NCI-H2081 (cell line): Measurements from ENCODE around the gene IL32.
"Not testable (repeated sequence)": the region's sequence is repeated elsewhere in the genome, so short reads cannot be mapped to it uniquely, and the experiment has no call there.

ENCODE experiments used
- DNase-seq, 2 experiments: peaks; one replicate each; lab custom pipeline; 2025; lab: John Stamatoyannopoulos, UW

Gene IL32

DNA sequence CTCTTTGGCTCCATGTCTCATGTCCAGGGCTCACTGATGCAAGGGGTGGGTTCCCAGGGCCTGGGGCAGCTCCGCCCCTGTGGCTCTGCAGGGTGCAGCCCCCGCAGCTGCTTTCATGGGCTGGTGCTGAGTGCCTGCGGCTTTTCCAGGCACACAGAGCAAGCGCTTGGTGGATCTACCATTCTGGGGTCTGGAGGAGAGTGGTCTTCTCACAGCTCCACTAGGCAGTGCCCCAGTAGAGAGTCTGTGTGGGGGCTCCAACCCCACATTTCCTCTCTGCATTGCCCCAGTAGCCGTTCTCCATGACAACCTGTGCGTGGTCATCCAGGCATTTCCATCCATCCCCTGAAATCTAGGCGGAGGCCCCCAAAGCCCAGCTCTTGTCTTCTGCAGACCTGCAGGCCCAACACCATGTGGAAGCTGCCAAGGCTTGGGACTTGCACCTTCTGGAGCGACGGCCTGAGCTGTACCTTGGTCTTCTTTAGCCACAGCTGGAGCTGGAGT lies 5.2 kb downstream of the IL32 start:
- no peak for DNase-seq

- DNase-seq, result no peak
Observed at GRCh38 chr16:3071655-3072054, 6.2 kb downstream of the IL32 start.

- not testable (repeated sequence) for DNase-seq
Observed at GRCh38 chr16:3072148-3072547, 6.7 kb downstream of the IL32 start.

DNA sequence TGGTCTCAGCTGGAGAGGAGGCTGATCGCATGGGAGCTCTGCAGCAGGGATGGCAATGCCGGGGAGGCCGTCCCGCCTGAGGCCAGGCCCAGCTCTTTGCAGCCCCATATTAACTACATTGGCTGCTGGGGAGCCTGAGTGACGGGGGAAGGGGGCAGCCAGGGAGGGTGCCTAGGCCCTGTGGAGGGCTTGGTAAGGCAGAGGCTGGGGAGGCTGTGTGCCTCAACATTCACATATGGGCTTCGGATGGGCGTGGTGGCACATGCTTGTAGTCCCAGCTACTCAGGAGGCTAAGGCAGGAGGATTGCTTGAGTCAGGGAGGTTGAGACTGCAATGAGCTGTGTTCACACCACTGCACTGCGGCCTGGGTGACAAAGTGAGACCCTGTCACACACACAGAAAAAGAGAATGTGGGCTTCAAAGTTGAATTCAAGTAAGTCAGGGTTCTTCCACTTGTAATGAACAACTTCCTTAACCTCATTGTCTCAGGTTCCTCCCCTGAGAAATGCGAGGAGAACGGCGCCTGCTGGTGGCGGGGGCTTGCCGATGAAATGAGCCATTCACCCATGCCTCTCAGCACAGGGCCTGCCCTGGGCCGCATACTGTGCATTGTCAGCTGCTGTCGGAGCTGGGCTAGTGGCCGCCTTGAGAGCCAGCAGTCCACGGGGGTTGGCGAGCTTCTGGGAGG lies 7.3 kb downstream of the IL32 start:
- not testable (repeated sequence) for DNase-seq

DNA sequence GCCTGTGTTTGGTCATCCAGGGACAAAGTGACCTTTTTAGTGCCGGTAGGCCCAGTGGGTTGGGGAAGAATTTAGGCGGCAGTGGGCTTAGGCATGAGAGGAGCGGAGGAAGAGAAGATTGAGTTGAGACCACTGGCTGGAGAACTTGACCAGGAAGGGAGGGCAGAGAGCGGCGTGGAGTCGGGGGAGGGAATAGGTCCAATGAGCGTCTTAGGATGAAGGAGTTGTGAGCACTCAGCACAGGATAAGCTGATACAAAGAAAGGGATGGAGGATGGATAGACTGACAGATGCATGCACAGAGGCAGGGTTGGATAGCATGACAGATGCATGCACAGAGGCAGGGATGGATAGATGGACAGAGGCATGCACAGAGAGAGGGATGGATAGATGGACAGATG lies 8.0 kb downstream of the IL32 start:
- DNase-seq, result no peak

- DNase-seq, result no peak
Observed at GRCh38 chr16:3074860-3075522, 9.6 kb downstream of the IL32 start.

- no peak for DNase-seq
Observed at GRCh38 chr16:3075523-3075915, 10.1 kb downstream of the IL32 start.

GRCh38 chr16:3075946-3076345 lies 10.5 kb downstream of the IL32 start:
- DNase-seq, result not testable (repeated sequence)

DNA sequence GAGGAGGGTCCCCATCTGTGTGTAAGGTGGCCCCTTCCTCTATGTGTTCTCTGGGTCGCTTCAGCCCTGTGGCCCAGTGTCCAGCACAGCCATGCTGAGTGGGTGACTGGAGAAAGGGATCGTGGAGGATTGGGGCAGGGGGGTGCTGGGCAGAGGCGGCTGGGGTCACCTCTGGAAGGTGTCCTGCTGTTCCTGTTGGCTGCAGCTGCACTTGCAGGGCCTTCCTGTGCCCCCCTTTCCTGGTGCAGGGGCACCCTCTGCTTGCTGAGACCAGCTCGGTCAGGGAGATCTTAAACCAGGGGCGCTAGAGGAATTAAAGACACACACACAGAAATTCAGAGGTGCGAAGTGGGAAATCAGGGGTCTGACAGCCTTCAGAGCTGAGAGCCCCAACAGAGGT lies 11.1 kb downstream of the IL32 start:
- no peak for DNase-seq

- no peak for DNase-seq
Observed at GRCh38 chr16:3080024-3080423, 14.6 kb downstream of the IL32 start.

GRCh38 chr16:3081957-3082356 lies 16.5 kb downstream of the IL32 start:
- not testable (repeated sequence) for DNase-seq

DNA sequence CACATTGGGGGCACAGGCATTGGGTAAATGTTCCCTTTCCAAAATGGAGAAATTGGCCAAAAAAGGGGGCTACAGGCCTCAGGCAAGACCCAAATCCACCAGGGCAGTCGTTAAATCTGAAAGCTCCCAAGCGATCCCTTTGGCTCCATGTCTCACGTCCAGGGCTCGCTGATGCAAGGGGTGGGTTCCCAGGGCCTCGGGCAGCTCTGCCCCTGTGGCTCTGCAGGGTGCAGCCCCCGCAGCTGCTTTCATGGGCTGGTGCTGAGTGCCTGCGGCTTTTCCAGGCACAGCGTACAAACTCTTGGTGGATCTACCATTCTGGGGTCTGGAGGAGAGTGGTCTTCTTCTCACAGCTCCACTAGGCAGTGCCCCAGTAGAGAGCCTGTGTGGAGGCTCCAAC lies 18.0 kb downstream of the IL32 start:
- DNase-seq, result not testable (repeated sequence)

DNA sequence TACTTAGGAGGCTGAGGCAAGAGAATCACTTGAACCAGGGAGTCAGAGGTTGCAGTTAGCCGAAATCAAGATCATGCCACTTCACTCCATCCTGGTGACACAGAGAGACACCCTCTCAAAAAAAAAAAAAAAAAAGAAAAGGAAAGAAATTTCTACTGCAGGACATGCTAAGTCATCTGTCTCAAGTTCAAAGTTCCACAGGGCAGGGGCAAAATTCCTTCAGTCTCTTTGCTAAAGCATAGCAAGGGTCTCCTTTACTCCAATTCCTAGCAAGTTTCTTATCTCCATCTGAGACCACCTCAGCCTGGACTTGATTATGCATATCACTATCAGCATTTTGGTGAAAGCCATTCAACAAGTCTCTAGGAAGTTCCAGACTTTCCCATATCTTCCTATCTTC lies 19.1 kb downstream of the IL32 start:
- no peak for DNase-seq

DNA sequence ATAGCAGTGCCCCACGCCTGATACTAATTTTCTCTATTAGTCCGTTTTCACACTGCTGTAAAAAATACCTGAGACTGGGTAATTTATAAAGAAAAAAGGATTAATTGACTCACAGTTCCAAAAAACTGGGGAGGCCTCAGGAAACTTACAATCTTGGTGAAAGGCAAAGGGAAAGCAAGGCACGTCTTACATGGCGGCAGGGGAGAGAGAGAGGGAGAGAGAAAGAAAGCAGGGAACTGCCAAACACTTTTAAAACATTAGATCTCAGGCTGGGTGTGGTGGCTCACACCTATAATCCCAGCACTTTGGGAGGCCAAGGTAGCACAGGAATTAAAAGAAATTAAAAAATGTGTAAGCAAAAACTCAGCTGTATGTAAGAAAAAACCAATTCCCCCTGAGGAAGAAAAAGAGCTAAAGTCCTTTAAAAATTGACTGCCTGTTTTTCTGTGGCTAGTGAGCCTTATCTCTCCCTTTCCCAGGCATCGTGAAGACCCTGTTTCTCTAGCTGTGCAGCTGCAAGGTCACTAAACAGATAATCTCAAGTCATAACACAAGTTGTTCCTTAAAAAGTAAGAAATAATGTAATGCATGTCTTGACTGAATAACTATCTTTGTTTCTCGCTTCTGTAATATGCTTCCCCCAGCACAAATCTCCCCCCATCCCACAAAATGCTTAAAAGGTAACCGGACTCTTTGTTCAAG lies 19.7 kb downstream of the IL32 start:
- no peak for DNase-seq

DNA sequence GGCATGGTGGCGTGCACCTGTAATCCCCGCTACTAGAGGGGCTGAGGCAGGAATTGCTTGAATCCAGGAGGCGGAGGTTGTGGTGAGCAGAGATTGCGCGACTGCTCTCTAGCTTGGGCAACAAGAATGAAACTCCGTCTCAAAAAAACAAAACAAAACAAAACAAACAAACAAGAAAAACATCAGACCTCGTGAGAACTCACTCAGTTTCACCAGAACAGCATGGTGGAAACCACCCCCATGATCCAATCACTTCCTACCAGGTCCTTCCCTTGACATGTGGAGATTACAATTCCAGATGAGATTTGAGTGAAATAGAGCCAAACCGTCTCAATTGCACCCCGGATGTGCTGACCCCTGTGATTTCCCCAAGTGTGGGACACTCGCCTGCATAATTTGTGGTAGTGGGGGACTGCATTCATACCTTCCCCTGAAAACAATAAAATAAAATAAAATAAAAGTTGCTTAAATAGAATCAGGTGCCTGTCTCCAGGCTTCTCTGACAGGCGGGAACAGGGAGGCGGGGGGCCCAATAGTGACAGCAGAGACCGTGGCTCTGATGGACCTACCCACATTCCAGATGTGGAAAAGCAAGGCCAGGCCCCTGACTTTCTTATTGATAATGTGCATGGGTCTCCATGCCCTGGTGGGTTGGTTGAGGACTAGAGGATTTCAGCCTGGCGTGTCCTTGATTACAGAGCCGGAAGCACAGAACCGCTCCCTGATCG lies 20.6 kb downstream of the IL32 start:
- no peak for DNase-seq

DNA sequence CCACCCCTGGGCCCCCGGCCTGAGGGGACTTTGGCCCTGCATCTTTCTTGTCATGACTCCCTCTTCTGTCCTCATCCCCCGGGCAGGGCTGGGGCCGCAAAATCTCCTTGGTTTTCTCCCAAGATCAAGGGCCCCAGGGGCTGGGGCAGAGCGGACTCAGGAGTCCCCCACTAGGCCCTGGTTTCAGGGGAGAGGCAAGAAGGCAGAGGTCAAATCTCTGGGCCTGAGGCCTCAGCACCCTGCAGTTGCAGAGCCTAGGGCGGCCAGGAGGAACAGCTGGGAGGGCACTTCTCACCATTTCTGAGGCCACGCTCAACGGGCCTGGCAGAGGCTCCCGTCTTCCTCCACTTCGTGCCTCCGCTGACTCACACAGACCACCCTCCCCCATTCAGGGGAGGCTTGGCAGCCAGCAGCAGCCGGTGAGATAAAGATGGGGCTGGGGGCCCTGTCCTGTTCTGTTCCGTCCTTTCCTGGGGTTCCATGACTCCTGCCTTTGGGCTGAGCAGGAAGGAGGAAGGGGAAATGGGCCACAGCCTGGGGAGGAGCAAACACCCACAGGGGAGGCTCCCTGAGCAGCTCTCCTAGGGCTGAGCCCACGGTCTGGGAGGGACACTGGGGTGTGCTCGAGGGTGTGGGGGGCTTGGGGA lies 21.3 kb downstream of the IL32 start:
- DNase-seq, result no peak

DNA sequence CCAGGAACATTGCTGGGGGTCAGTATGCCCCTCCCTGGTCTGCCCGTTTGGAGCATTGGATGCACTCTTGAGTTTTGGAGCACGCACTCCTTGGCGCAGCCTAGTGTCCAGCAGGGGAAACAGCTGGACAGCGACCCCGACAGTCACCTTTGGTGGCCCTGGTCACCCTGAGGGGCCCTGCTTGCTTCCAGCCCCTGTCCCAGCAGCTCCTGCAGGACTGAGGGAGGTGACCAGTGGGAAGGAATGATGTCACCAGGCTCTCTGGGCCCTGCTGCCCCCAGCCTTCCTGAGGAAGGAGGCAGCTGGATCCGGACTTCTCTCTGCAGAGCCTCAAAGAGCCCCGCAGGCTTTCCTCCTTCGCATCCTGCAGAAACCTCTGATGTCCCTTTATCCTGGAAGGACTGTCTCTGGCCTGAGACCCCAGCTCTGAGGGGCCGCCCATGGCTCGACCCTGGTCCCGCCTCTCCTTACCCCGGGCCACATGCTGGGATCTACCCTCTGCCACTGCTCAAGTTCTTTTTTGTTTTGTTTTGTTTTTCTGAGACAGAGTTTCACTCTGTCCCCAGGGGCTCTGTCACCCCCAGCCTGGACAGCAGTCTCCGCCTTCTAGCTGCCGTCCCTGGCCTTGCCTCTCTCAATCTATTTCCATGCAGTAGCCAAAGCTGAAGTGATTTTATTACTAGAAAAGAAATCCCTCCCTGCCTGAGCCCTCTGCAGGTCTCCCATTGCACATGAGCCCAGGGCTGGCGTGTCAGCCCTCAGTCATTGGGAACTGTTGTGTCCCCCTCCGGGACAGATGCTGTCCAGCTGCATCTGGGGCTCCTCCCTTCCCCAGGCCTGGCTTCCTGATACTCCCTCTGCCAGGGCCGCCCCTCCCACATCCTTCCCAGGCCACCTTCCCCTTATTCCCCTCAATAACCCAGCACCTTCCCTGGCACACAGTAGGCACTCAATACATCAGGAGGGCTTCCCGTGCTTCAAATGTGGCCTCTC lies 22.1 kb downstream of the IL32 start:
- no peak for DNase-seq

DNA sequence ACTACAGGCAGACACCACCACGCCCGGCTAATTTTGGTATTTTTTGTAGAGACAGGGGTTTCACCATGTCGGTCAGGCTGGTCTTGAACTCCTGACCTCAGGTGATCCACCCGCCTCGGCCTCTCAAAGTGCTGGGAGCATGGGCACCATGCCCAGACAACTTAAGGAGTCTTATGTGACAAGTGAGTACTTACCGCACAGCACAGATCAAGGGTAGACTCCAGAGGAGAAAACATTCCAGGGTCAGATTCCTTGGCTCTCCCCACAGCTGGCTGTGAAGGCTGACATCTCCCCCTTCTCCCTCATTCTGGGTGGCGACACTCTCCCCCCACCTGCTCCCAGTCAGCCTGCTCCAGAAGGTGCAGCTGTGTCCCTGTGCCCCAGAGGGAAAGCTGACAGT lies 23.0 kb downstream of the IL32 start:
- no peak for DNase-seq

- DNase-seq, result no peak
Observed at GRCh38 chr16:3088925-3089716, 23.7 kb downstream of the IL32 start.
